T-helper 17 cell (primary cell): Measurements from ENCODE around the gene MCCC2. TPM values are rescaled to one million over a fixed set of nuclear protein-coding genes. Genes with fewer than 3 reads are reported as not detected.
"Not testable (repeated sequence)": the region's sequence is repeated elsewhere in the genome, so short reads cannot be mapped to it uniquely, and the experiment has no call there.

Experiments
- ATAC-seq: fragments of 150-1000 bp; cut with Tn5 transposase; 2 replicates; pipeline ENCODE4 v1.10.0; 2021; ENCODE audit warnings: mild to moderate bottlenecking, moderate library complexity
- DNase-seq, 3 donors: peaks; one replicate each; pipeline versions ENCODE4 v3.0.0 to v3.0.0-alpha.2; 2020 to 2021
- H3K9me3 ChIP-seq: one replicate; pipeline ENCODE4 v1.7.0; 2013; ENCODE audit warnings: low read length, mild to moderate bottlenecking; ENCODE audit not compliant: control insufficient read depth, poor library complexity, severe bottlenecking
- H3K27ac Mint-ChIP-seq: one replicate; pipeline ENCODE4 v1.8.0; 2022; ENCODE audit warnings: mild to moderate bottlenecking, moderate library complexity, mixed read lengths
- H3K27me3 Mint-ChIP-seq: one replicate; pipeline ENCODE4 v1.8.0; 2022; ENCODE audit warnings: mixed read lengths
- H3K36me3 Mint-ChIP-seq: one replicate; pipeline ENCODE4 v1.8.0; 2022; ENCODE audit warnings: low read depth, mixed read lengths
- H3K4me1 Mint-ChIP-seq: one replicate; pipeline ENCODE4 v1.8.0; 2022; ENCODE audit warnings: mild to moderate bottlenecking, mixed read lengths
- H3K4me3 Mint-ChIP-seq: one replicate; pipeline ENCODE4 v1.8.0; 2022; ENCODE audit warnings: mild to moderate bottlenecking, moderate library complexity, mixed read lengths
- total RNA-seq, 4 donors: library from RNA in 2 of 4; stranded (reverse) in 2 of 4; gene quantifications; one replicate each; pipeline ENCODE4 v1.2.3 and lab custom pipeline; 2022 to 2026

MCCC2 gene
- total RNA-seq, 2 donors from 2014 or later: 27.9 to 30.1 TPM

DNA sequence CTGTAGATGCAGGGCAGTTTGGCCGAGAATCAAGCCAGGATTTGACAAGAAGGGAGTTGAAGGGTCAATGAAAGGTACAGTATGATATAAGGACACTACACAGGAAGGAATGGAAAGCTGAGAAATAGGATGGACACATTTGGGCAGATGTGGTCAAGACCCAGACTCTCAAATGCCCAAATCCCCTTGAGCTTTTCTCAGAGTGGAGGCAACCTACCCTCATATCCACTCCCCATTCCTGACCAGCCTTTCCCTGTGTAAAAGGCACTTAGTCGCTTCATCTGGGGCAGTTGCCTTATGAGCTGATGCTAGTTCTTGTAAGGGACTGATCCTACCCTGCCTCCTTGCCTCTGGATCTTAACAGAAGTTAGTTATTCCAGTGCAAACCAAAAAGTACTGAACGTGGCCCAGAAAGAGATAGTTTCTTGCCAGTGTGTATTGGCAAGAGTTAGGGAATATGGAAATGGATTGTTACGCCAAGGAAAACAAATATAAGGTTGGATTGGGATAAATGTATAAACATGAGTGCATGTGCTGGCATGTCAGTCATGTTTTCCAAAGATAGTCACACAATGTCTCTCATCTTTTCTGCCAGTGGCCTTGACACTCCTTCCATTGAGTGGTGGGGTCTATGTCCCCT, 4.1 kb upstream of the MCCC2 start:
- H3K9me3 ChIP-seq: no peaks in the 10 kb centered on the region
- no peak for DNase-seq
- Mint-ChIP-seq H3K4me1 (peaks cover 9% of the 10 kb centered on the region), H3K36me3 (no peaks in the 10 kb centered on the region), H3K4me3 (no peak overlapping the region), H3K27me3 (no peaks in the 10 kb centered on the region), H3K27ac (no peak overlapping the region)
- ATAC-seq: no peak

DNA sequence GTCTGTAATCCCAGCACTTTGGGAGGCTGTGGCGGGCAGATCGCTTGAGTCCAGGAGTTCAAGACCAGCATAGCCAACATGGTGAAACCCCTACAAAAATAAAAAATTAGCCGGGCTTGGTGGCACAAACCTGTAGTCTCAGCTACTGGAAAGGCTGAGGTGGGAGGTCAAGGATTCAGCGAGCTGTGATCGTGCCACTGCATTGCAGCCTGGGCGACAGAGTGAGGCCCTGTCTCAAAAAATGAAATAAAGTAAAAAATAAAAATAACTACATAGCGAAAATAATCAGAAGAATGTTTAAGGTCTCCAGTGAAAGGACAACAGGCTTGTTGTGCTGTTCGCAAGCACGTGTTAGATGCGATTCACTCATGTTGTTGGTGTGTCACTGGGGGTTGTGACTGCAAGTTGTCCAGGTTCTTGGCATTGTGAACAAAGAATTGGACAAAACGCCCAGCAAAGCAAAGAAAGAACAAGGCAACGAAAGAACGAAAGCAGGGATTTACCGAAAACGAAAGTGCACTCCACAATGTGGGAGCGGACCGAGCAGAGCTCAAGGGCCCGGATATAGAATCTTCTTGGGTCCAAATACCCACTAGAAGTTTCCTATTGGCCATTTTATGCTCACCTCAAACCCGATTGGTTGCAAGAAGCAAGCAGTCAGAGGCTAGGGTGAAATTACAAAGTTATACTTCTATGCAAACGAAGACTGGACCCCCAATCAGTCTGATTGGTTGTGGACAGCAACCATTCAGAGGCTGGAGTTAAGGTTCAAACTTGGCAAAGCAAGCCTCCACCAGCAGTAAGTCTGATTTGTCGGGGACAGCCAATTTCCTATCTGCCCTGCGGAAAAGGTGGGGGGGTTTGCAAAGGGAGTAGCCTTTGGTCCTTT, 844 bp upstream of the MCCC2 start:
- no peak for ATAC-seq
- no peaks in the 10 kb centered on the region for H3K9me3 ChIP-seq
- Mint-ChIP-seq H3K4me1 (peaks cover 34% of the 10 kb centered on the region), H3K36me3 (no peaks in the 10 kb centered on the region), H3K4me3 (peak overlapping the region; percentile 96), H3K27ac (peak overlapping the region; percentile 96), H3K27me3 (no peaks in the 10 kb centered on the region)
- no peak for DNase-seq

DNA sequence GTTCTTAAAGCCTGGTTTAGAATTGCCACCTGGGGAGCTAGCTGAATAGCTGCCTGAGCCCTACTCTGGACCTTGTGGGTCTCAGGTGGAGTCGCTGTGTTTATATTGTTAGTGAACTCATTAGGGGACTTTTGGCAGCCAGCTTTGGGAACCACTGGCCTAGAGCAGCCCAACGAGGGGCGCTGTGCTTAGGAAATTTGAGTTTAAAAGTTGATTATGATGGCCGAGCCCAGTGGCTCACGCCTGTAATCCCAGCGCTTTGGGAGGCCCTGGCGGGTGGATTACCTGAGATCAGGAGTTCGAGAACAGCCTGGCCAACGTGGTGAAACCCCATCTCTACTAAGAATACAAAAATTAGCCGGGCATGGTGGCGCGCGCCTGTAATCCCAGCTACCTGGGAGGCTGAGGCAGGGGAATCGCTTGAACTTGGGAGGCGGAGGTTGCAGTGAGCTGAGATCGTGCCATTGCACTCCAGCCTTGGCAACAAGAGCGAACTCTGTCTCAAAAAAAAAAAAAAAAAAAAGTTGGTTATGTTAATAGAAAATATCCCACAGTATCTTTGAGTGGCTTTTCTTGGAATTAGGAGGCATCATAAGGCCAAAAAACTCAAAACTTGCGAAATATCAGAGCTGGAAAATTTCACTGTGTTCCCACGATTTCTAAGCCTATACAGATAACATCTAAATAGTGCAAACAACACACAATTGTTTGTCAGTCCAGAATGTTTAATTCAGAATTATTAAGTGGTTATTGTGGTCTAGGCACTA, 809 bp downstream of the MCCC2 start:
- peak in 1 of 3 donors; percentile 8 for DNase-seq
- peak; percentile 20 for ATAC-seq

DNA sequence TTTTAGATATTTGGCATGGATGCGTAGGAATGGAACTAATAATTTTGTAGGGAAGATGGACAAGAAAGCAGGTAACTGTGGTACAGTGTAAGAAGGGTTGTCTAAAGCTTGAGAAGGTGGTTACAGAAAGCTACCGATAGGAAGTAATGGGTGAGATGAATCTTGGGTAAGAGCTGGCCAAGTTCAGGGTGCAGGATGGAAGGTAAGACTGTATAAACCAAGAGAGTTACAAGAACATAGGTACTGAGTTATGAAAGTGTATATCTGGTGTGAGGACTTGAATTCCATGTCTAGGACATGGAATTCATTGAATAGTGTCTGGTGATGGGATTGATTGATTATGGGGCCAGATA, 1.4 kb downstream of the MCCC2 start:
- no peaks in the 10 kb centered on the region for H3K9me3 ChIP-seq
- peaks cover 37% of the 10 kb centered on the region for H3K4me1 Mint-ChIP-seq
- H3K27ac Mint-ChIP-seq: peak overlapping the region; percentile 96
- DNase-seq: no peak
- H3K4me3 Mint-ChIP-seq: peak overlapping the region; percentile 96
- H3K27me3 Mint-ChIP-seq: no peaks in the 10 kb centered on the region
- ATAC-seq: no peak
- H3K36me3 Mint-ChIP-seq: no peaks in the 10 kb centered on the region

More for the DNA sequence above, 809 bp downstream of the MCCC2 start:
- no peaks in the 10 kb centered on the region for H3K9me3 ChIP-seq
- Mint-ChIP-seq H3K27me3 (no peaks in the 10 kb centered on the region), H3K4me3 (peak overlapping the region; percentile 96), H3K4me1 (peaks cover 37% of the 10 kb centered on the region), H3K27ac (peak overlapping the region; percentile 96), H3K36me3 (no peaks in the 10 kb centered on the region)

DNA sequence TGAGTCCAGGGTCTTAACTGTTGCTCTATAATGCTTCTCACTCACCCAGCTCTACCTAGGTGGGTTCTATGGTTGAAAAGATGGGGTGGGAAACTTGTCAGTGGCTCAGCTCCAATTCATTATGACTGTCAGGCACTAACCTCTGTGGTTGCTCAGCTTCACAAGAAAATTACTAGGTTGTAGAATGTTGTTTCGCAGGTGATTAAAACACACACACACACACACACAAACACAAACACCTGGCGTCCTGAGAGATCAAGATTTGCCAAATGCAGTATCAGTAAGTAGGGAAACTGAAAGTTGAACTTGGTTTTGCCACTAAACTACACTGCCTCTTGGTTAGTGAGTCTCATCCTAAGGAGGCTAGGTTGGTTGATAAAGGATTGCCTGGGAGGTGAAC, 2.8 kb downstream of the MCCC2 start:
- ATAC-seq: no peak
- Mint-ChIP-seq H3K4me3 (no peak overlapping the region), H3K36me3 (no peaks in the 10 kb centered on the region), H3K27me3 (no peaks in the 10 kb centered on the region), H3K4me1 (peaks cover 37% of the 10 kb centered on the region), H3K27ac (no peak overlapping the region)
- no peaks in the 10 kb centered on the region for H3K9me3 ChIP-seq
- DNase-seq: no peak

DNA sequence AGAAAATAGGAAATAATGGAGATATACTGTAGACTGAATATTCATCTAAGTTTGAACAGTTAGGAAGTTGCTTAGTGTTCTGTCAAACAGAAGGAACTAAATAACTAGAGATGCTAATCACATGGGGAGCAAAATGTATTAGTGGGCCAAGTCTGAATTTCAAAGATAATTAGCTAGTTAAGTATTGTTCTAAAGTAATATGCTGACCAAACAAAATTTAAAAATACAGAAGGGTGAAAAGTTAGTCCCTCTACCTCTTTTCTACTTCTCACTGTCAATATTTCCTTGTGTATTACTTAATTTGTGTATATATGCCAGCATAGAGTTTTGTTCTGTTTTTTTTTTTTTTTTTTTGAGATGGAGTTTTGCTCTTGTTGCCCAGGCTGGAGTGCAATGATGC, 4.0 kb downstream of the MCCC2 start:
- no peak for DNase-seq
- ATAC-seq: no peak
- Mint-ChIP-seq H3K27me3 (no peaks in the 10 kb centered on the region), H3K27ac (peak overlapping the region; percentile 37), H3K4me3 (no peak overlapping the region), H3K4me1 (peaks cover 37% of the 10 kb centered on the region), H3K36me3 (no peaks in the 10 kb centered on the region)
- no peaks in the 10 kb centered on the region for H3K9me3 ChIP-seq

DNA sequence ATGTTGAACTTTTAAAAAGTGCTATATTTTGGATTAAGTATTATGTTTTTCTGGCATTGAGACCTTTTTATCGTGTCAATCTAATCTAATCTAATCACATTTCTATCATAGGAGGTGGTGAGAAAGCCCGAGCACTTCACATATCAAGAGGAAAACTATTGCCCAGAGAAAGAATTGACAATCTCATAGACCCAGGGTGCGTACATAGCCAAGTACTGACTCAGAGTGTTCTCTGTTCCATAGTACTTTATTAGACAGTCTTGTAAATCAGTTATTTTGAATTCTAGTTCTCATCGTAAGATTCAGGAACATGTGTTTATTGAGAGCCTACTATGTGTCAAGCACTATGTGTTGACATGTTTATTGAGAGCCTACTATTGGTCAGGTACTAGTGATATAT, 9.0 kb downstream of the MCCC2 start:
- H3K27ac Mint-ChIP-seq: peak overlapping the region; percentile 79
- H3K4me1 Mint-ChIP-seq: peaks cover 15% of the 10 kb centered on the region
- peaks cover 8% of the 10 kb centered on the region for H3K36me3 Mint-ChIP-seq
- no peaks in the 10 kb centered on the region for H3K27me3 Mint-ChIP-seq
- DNase-seq (no peak), ATAC-seq (no peak)
- H3K4me3 Mint-ChIP-seq: no peak overlapping the region
- H3K9me3 ChIP-seq: no peaks in the 10 kb centered on the region

DNA sequence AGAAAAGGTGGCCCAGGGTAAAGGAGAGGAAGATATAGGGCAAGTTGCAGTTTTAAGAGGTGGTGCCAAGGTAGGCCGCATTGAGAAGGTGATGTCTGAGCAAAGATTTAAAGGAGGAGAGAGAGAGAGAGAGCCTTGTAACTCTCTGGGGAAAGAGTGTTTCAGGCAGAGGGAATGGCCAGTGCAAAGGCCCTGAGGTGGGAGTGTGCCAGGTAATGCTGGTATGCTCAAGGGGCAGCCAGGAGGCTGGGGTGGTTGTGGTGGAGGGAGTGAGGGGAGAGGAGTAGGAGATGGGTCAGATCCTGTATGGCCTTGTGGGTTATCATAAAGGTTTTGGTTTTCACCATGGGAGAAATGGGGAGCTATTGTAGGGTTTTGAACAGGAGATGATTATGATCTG, 9.9 kb downstream of the MCCC2 start:
- DNase-seq: no peak
- H3K27me3 Mint-ChIP-seq: no peaks in the 10 kb centered on the region
- H3K9me3 ChIP-seq: no peaks in the 10 kb centered on the region
- peaks cover 8% of the 10 kb centered on the region for H3K36me3 Mint-ChIP-seq
- peak overlapping the region; percentile 79 for H3K27ac Mint-ChIP-seq
- peaks cover 22% of the 10 kb centered on the region for H3K4me1 Mint-ChIP-seq
- no peak overlapping the region for H3K4me3 Mint-ChIP-seq
- no peak for ATAC-seq

DNA sequence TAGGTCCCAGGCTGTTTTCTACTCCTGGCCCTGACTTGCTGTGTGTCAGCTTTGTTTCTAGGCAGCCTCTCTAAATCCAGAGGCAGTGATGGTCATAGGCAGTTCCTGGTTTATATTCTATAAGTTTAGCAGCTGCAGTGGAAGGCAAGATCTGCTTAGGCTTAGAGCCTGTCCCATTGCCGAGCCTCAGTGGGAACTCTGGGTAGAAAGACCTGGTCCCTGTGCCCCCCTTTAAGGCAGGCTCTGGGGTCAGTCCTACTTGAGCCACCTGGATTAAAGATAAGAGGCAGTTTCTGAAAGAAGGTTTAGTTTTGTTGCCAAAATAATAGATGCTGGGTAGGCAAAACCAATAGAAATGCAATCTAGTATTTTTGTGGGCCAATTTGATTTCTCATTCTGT, 13.6 kb downstream of the MCCC2 start:
- H3K4me3 Mint-ChIP-seq: no peak overlapping the region
- no peak for ATAC-seq

DNA sequence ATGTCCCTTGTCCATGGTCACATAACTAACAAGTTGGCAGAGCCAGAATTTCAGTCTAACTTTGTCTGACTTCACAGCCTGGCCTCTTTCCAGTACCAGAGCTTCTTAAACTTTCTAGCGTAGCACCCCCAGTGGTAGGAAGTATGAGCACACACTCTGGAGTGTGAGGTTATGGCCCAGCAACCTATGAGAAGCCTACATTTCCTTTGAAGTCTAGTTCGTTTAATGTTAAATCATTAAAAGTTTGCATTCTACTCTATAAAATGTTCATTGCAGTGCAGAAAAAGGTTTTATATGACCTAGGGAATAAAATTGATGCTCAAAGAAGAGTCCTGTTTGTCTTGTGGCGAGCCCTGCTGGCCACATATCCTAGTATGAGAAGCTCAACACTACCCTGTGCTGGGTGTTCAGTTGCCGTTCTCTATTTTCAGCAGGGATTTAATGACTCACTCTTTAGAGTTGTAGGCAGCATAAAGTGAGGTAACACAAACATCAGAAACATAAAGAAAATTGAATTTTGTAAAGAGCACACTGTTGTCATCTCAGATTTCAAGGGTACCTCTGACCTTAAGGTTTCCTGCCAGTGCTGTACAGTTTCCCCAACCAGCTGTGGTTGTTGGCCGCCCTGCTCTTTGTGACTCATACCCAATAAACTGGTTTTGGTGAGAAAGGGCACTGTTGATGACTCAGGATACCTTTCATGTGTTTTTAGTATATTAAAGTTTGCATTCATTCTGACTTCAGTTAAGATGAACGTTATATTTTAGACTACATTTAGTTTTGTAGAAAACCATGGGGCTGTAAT, 14.3 kb downstream of the MCCC2 start:
- peak; percentile 93 for ATAC-seq
- Mint-ChIP-seq H3K4me3 (peak overlapping the region; percentile 41), H3K27ac (peak overlapping the region; percentile 61), H3K36me3 (peaks cover 8% of the 10 kb centered on the region), H3K4me1 (peaks cover 18% of the 10 kb centered on the region), H3K27me3 (no peaks in the 10 kb centered on the region)
- H3K9me3 ChIP-seq: no peaks in the 10 kb centered on the region
- DNase-seq: peak; percentile 14 to 59 (median 40)

More for the DNA sequence above, 13.6 kb downstream of the MCCC2 start:
- peak overlapping the region; percentile 61 for H3K27ac Mint-ChIP-seq
- peaks cover 8% of the 10 kb centered on the region for H3K36me3 Mint-ChIP-seq
- peaks cover 18% of the 10 kb centered on the region for H3K4me1 Mint-ChIP-seq
- DNase-seq: no peak
- no peaks in the 10 kb centered on the region for H3K27me3 Mint-ChIP-seq
- H3K9me3 ChIP-seq: no peaks in the 10 kb centered on the region

DNA sequence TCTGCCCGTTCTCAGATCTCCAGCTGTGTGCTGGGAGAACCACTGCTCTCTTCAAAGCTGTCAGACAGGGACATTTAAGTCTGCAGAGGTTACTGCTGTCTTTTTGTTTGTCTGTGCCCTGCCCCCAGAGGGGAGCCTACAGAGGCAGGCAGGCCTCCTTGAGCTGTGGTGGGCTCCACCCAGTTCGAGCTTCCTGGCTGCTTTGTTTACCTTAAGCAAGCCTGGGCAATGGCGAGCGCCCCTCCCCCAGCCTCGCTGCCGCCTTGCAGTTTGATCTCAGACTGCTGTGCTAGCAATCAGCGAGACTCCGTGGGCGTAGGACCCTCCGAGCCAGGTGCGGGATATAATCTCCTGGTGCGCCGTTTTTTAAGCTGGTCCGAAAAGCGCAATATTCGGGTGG, 22.8 kb downstream of the MCCC2 start:
- H3K36me3 Mint-ChIP-seq, H3K27ac Mint-ChIP-seq, DNase-seq, H3K4me1 Mint-ChIP-seq, H3K9me3 ChIP-seq, ATAC-seq, H3K27me3 Mint-ChIP-seq: not testable (repeated sequence)
- H3K4me3 Mint-ChIP-seq: peak overlapping the region; percentile 36

DNA sequence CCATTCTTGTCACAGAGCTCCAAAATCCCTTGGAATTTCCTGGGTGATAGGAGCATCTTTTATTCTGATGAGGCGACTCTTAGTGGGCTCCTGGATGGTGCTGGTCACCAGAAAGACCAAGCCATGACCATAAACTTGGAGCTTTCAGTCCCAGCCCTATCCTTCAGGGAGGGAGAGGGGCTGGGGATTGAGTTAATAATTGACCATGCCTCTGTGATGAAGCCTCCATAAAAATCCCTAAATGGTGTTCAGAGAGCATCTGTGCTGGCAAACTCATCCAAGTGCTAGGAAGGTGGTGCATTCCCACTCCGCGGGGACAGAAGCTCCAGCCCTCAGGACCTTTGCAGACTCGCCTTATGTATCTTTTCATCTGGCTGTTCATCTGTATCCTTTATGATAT, 28.7 kb downstream of the MCCC2 start:
- no peaks in the 10 kb centered on the region for H3K9me3 ChIP-seq
- no peak for DNase-seq
- Mint-ChIP-seq H3K27me3 (no peaks in the 10 kb centered on the region), H3K4me3 (no peak overlapping the region), H3K4me1 (peaks cover 14% of the 10 kb centered on the region), H3K36me3 (peaks cover 4% of the 10 kb centered on the region), H3K27ac (no peak overlapping the region)
- ATAC-seq: no peak
